Amniotic epithelial cell (primary cell): ENCODE measurements around the gene CDK5R1.

Experiments
- DNase-seq: peaks from one replicate; pipeline ENCODE4 v3.0.0-alpha.2; 2010; ENCODE audit warnings: low read depth

The CDK5R1 gene

GRCh38 chr17:32493571-32493970 lies 6.8 kb downstream of the CDK5R1 start:
- DNase-seq = no peak

DNA sequence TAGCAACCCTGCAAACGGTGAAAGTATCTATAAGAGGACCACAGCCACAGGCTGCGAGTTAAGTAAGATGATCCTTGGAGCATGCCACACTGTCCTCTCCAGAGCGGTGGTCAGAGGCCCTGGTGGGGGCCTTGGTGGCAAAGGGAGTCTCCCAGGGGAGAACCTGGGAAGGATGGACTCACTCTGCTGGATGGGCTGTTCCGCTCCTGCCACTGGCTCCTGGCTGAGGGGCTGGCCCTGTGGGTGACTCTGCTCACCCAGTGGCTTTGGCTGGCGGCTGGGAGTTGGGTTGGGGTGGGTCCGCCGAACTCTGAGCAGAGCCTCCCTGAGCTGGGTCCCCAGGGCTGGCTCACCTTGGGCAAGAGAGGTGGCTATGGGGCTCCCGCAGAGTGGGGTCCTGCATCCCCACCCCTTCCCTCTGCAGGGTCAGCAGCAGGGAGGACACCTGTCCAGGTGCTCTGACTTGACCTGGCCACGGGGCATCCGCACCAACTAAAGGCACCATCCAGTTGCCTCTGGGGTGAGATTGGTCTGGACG lies 7.3 kb downstream of the CDK5R1 start:
- DNase-seq = no peak

DNA sequence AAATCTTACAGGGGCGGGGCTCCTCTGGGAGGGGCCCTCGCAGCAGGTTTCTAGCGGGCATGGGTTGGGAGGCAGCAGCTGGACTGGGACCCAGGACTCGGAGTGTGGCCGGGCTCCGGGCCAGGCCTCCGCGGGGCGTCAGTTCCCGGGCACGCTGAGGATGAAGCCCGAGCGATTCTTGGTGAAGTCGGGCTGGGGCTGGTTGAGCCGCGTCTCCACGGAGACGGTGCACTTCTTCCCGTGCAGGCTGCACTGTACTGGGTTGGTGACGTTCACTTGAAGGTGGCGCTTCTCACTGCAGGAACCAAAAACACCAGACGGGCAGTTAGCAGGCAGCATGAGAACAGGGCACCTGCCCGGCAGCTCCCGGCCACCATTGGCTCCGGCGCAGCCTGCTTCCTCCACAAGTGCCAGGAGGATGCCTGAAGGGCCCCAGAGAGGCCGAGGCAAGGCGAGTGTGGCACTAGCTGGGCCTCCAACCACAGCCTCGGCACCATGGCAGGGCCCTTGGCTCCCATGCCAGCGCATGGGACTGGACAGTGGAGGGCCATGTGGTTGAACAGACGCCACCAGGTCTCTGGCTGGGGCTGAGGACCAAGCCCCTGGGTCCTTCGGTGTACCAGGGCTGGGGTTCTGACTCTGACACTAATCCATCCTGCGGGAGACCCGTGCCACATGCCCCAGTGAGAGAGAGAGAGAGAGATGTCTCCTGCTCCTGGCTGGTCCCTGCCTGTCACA lies 8.0 kb downstream of the CDK5R1 start:
- no peak for DNase-seq

DNA sequence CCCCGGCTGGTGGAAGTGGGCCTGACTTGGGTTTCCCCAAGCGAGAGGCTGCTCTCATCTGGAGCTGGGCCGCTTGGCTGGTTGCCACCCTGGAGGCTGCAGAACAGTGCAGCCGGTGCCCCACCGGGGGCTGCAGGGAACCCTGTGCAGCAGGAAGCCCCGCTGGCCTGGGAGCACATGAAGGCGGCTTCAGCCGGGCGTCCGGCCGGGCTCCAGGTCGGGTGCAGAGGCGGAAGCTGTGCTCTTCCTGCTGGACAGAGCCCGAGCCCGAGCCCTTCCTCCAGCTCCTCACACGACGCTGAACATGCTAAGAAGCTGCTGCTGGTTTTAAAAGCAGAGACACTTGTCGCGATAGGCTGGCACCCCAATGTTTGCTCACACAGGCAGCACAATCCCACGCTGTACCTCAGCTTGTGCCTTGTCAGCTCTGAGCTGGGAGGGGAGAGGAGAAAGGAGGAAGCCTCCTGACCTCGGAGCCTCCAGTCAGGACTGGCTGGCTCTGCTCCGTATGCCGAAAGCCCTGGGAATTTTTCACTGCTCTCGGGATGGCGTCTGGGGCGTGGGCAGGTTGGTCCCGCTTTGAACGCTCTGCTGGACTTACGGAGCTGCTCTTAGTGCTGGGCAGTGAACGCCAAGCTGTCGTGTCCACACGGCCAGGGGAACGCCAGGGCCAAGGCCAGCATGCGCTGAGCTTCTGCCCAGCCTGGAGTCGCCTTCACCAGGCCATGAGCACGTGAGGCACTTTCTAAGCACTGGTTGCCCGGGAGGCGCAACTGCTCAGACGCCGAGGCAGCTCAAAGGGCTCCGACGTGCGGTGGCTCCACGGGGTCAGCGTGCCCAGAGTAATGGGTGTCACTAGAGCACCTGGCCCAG lies 8.8 kb downstream of the CDK5R1 start:
- DNase-seq = no peak

DNA sequence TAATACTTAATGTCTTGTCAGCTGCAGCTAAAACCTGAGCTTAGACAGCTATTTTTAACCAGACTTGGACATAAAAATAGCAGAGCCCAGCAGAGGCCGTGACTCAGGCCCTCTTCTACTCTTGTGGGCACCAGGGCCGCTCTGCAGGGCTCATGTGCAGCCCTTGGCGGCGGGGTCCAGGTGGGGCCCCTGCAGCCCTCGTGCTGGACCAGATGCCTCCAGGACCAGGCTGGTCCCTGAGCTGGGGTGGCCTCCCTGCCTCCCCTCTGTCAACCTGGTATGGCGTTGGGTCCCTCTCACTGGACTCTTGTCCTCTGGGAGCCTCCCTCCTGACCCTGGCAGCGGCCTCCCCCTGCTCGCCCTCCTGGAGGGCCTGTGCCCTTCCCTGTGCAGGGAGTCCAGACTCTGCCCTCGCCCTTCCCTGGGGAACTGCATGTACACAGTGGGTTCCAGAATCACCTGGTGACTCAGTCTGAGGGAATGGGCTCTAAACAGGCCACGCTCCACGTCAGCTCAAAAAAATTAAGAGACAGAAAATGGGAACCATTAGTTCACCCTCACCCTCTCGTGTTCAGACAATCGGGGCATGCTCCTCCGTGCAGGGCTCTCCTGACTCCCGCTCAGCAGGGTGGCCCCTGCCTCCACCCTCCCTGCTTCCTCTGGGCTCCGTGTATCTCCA lies 9.7 kb downstream of the CDK5R1 start:
- peak; percentile 73 for DNase-seq

DNA sequence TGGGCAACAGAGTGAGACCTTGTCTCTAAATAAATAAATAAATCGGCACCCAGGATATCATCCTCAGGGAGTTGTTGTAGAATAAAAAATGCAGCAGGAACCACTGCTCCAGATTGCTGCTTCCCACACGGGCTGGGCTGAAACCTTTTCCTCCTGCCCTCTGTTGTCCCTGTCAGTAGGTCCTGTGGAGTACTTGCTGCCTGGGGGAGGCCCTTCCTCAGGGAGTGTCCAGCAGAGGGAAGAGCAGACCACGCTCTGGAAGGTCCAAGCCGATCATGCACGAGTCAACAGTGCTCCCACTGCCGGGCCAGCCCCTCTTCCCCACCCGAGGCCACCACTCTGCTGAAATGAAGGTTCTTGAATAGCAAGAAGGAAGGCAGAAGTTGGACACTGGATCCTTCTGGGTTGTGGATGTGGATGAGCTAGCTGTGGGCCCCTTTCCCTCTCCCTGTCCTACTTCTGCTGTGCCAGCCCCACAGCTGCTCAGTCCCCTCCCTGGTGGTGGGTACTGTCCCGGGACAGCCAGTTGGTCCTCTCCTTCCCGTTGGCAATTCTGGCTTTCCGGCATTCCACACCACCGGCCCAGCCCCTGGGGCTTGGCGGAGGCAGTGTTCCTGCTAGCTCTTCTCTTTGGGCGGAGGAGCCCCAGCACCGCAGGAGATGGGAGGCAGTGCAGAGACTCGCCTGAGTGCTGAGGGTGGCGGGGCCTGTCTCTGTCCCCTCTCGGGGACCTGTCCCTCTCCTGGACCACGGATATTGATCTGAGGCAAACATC lies 10.8 kb downstream of the CDK5R1 start:
- no peak for DNase-seq

- no peak for DNase-seq
These were observed 11.6 kb downstream of the CDK5R1 start for GRCh38 chr17:32498391-32498790.

DNA sequence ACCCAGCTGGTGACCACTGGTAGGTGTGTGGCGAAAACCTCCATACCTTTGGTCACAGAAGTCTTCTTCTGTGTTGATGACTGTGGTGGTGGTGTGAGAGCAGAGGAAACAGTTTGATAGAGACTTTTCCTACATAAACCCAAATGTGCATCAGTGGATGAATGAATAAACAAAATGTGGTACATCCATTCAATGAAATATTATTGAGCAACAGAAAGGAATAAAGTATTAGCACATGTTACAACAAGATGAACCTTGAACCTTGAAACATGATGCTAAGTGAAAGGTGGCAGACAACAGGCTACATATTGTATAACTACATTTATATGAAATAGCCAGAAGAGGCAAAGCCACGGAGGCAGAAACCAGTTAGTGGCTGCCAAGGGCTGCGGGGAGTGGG lies 15.2 kb downstream of the CDK5R1 start:
- DNase-seq = no peak

DNA sequence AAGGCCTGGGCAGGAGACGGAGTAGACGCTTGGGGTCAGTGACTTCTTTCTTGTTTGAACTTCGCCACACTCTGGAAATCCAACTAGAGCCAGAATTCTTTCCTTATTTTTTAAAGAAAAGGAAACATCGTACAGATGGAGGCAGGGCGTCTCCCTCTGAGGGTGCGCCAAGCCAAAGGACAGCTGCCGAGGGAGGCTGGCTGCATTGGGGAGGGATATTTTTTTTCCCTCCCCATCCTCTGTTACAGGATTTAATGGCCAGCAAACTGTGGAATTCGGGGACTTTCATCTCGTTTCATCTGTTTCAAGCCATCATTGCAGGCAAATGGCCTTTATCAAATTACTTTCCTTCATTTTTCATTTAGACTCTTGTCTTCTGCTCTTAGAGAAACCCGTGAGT lies 15.9 kb downstream of the CDK5R1 start:
- no peak for DNase-seq

DNA sequence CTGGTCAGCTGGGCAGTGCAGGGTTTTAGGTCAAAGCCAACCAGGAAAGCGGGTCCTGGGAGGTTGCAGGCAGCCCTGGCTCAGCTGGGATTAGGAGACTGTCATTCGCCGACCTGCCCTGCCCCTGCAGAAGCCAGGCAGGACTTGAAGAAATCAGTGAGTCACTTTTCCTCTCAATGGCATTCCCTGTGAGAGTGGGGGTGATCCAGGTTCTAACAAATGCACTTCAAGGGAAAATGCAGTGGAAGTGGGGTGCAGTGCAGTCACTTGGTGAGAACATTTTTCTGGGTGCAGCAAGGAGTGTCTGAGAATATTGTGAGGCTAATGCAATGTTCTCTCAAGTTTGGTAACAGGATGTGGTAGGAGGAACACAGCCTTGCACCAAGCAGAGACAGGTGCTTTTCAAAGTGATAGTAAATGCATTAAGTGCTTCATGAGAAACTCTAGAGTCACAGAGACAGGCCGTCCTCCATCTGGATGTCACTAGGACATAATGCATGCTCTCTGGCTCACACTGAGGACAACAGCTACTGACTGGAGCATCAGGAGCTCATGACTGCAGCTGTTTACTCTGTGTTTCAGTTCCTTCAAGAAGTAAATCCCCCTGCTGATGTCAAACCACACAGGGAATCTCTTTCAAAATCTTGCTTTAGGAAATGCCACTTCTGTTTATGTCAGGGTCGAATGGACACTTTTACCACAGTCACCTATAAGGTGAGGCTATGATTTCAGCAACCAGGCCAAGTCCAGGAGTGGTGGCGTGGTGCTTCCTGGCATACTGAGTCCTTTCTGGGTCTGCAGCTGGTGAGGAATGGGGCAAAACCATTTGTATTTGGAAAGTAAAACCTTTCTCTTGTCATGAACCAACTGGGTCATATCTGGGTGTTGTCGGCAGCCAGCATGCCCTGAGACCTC lies 16.7 kb downstream of the CDK5R1 start:
- no peak for DNase-seq

DNA sequence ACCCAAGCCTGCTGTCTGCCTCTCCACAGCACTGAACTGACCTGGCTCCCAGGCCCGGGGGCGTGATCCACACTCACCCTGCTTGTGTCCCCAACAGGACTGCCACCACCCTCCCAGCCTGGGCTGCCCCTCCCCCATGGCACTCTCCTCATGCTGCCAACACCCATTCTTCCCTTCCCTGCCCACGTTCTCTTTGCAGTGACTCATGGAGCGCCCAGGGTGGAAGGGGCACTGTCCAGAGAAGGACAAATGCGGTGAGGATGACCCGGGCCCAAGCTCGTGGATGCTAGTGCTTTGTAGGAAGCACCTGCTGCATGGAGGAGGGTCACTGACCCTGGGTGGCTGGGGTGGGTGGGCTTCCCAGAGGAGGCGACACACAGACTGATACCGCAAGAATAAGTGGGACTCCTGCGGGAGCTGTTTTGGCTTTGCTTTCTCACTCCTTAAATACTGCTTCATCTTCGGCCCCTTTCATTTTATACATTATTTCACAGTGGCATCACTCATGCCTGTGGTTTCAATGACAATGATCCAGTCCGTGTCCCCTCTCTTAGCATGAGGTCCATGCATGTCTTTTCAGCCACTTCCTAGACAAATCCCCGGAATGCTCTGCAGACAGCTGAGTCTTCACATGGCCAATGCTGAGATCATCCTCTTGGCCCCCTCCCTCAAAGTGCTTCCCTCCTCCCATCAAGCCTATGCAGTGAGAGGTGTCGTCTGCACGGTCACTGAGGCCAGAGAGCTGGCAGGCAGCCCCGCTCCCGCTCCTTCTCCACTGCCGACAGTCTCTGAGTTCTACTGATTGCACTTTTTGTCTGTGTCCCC lies 17.6 kb downstream of the CDK5R1 start:
- no peak for DNase-seq

- DNase-seq = no peak
These were observed 22.1 kb downstream of the CDK5R1 start for GRCh38 chr17:32508926-32509325.

GRCh38 chr17:32510466-32510865 lies 23.7 kb downstream of the CDK5R1 start:
- no peak for DNase-seq

DNA sequence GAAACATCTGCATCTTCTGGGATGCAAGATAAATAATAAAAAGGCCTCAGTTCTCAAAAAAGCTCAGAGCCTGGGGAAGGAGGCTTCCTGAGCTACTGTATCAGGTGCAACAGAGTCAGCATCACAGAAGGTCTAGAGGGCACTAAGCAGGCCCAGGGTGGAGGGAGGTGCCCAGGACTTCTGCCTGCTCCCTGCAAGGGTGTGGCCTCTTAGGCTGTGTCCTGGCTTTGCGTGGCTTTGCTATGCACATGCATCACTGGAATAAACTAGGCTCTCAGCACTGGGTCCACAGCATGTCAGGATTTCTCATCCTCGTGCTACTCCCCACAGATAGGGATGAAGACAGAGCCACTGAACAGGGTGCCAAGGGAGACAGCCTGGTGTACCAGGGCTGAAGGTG lies 25.5 kb downstream of the CDK5R1 start:
- no peak for DNase-seq

DNA sequence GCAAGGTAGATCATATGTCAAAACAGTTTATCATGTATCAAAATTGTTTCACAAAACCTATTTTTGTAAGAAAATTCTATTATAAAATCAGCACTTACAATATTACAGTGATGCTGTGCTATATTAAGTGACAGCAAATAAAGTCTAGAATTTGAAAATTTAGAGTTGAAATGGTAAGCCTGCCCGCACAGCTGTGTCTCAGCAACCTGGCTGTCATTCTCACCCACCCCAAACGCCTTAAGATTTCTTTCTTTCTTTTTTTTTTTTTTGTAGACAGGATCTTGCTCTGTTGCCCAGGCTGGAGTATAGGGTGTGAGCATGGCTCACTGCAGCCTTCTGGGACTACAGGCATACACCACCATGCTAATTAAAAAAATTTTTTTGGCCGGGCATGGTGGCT lies 26.8 kb downstream of the CDK5R1 start:
- no peak for DNase-seq

GRCh38 chr17:32514606-32515005 lies 27.8 kb downstream of the CDK5R1 start:
- DNase-seq = no peak

DNA sequence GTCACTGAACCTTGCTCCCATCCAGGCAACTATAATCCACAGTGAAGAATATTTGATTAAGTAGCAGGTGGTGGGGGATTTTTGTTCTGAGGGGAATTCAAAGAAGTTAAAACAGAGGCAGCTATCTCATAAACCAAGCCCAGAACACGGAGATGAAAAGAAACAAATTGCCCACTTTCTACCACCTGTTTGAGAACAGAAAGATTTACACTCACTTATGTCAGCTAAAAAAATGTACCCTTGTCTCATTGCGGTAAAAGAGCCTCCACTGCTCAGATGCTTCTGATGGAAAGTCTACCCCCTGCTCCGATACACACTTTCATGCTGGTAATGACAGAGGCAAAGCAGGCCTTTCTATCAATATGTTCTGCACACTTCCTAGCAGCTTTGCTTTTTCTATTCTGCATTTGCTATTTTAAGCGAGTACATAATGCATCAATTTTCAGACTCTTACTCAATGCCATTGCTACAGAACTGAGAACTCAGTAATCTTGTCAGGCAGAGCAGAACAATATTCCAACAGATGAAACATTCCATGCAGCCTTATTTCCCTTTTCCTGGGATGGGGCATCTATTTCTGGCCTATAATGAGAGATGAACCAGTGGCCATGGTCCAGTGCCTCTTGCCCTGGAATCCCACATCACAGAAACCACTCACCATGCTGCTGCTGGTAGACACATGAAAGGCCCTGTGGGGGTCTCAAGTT lies 29.0 kb downstream of the CDK5R1 start:
- DNase-seq = no peak

DNA sequence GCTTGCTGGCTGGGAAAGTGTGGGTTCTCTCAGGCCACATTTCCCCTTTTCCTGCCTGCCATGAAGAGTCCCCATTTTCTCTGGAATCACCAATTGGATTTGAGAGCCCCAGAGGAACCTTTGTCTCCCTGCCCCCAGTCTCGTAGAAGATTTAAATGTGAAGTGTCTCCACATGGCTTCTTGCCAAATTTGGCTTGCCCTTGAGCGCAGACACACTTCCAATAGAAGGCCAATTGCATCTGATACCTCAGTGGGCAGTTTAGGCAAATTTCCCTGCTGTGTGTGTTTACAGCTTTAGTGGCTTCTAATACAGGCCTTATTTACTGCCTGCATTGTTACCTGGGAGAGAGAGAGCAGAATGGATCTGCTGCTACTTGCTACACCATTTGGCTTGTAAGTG lies 29.7 kb downstream of the CDK5R1 start:
- no peak for DNase-seq
